ENCODE measurements around the gene TAF3. TPM values are rescaled to one million over a fixed set of nuclear protein-coding genes. Genes with fewer than 3 reads are reported as not detected.
"Not testable (repeated sequence)": the region's sequence is repeated elsewhere in the genome, so short reads cannot be mapped to it uniquely, and the experiment has no call there.

The TAF3 gene
- 3.9 and 4.1 TPM in 2 replicates for total RNA-seq
- polyA plus RNA-seq, result 7.3 and 7.7 TPM in 2 replicates

DNA sequence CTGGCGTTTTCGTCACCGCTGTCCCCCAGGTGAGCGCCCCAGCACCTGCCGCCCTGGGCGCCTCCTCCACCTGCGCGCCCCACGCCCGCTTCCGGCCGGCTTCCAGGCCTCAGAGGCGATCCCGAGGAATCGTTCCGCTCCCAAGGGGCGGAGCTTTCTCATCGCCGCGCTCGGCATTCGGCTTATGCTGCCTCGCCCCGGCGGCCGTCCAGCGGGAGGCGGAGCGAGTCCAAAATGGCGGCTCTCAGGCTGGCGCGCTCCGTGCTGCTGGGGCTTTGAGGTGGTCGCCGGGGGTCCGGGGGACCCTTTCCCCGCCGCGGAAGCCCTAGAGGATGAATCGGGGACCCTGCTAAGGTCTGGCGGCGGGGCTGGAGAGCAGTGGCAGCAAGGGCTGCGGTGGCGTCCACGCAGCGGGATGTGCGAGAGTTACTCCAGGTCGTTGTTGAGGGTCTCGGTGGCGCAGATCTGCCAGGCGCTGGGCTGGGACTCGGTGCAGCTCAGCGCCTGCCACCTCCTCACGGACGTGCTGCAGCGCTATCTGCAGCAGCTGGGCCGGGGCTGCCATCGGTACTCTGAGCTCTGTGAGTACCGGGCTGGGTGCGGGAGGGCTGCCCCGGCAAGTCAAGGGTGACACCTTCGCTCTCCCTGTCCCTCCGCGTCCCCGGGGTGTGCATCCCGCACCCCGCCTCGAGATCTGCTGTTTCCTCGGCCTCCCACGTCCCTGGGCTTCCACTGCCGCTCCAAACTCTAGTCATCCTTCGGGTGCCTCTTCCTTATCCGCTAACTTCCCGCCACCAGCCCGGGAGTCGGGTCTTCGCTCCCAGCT lies at the start of gene TAF3:
TSS of gene TAF3 (plus strand) at position 211 of the 826 bp plus-strand sequence. CDS start at position 416, 205 bp downstream.
- TF ChIP-seq CTCF (IDR thresholded peaks at IDR 0.05; ENCODE audit: low read depth, low read length), result no peak
- H3K27ac ChIP-seq, result peak within 1 kb of the TSS; percentile 64

DNA sequence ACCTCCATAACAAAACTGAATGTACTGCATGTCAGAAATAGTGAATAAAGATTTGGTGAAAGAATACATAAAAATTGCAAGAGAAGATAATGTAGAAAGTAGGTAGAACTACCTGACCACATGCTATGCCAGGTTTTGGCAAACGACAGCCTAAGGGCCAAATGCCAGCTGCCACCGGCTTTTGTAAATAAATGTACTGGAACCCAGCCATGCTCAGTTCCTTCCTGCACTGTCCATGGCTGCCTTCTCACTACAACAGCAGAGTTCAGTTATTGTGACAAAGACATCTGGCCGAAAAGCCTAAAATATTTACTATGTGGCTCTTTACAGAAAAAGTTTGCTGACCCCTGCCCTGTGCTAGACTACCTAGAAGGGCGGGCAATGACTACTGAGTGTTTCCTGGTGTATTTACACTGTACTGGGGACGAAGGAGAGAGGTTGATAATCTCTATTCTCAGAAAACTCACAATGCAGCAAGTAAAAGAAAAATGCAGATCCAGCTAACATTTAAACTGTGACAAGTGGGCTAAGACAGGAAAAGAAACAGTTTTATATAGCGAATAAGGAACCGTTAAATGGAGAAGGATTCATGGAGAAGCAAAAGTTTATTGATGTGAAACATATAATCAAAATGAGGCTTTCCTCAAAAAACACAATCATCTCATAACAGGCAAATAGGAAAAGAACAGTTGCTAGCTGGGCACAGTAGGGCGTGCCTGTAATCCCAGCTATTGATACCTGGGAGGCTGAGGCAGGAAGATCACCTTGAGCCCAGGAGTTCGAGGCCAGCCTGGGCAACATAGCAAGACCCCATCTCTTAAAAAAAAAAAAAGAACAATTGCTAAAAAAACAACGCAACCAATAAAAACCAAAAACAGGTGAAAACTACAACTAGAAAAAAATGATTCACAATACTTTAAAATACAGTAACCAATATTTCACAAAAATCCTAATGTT lies 44.2 kb upstream of the TAF3 start:
- Histone ChIP-seq H3K27ac (no peak overlapping the region), H3K36me3 (peaks cover 44% of the 10 kb centered on the region), H3K9me3 (ENCODE audit: low read depth) (no peaks in the 10 kb centered on the region), H3K4me1 (ENCODE audit: low read depth) (no peaks in the 10 kb centered on the region), H3K4me3 (no peak overlapping the region), H3K27me3 (no peaks in the 10 kb centered on the region)
- no peak for DNase-seq (ENCODE audit: low read depth in 1 of 2, low spot score in 1 of 2)
- TF ChIP-seq CTCF (IDR thresholded peaks at IDR 0.05; ENCODE audit: low read depth, low read length), result no peak

More for the DNA sequence above, at the start of gene TAF3:
- Histone ChIP-seq H3K4me3 (peak within 1 kb of the TSS; percentile 57), H3K27me3 (peaks cover 16% of the 10 kb centered on the region), H3K9me3 (ENCODE audit: low read depth) (no peaks in the 10 kb centered on the region), H3K4me1 (ENCODE audit: low read depth) (peaks cover 6% of the 10 kb centered on the region), H3K36me3 (no peaks in the 10 kb centered on the region)
- peak; percentile 89 to 97 for DNase-seq (ENCODE audit: low read depth in 1 of 2, low spot score in 1 of 2)

GRCh38 chr10:7776777-7777176 lies 41.5 kb upstream of the TAF3 start:
- Histone ChIP-seq H3K36me3 (peaks cover 54% of the 10 kb centered on the region), H3K4me3 (no peak overlapping the region), H3K9me3 (ENCODE audit: low read depth) (no peaks in the 10 kb centered on the region), H3K27me3 (no peaks in the 10 kb centered on the region), H3K27ac (no peak overlapping the region), H3K4me1 (ENCODE audit: low read depth) (no peaks in the 10 kb centered on the region)
- TF ChIP-seq CTCF (IDR thresholded peaks at IDR 0.05; ENCODE audit: low read depth, low read length), result no peak
- no peak for DNase-seq (ENCODE audit: low read depth in 1 of 2, low spot score in 1 of 2)

GRCh38 chr10:7782194-7782593 lies 36.1 kb upstream of the TAF3 start:
- not testable (repeated sequence) for H3K4me3 ChIP-seq; DNase-seq (ENCODE audit: low read depth in 1 of 2, low spot score in 1 of 2); H3K27me3 ChIP-seq; H3K27ac ChIP-seq; H3K4me1 ChIP-seq (ENCODE audit: low read depth); H3K9me3 ChIP-seq (ENCODE audit: low read depth)
- H3K36me3 ChIP-seq, result peaks cover 22% of the 10 kb centered on the region

GRCh38 chr10:7786430-7786829 lies 31.9 kb upstream of the TAF3 start:
- Histone ChIP-seq H3K9me3 (ENCODE audit: low read depth) (no peaks in the 10 kb centered on the region), H3K4me3 (no peak overlapping the region), H3K27ac (no peak overlapping the region), H3K36me3 (no peaks in the 10 kb centered on the region), H3K4me1 (ENCODE audit: low read depth) (peaks cover 18% of the 10 kb centered on the region), H3K27me3 (no peaks in the 10 kb centered on the region)
- DNase-seq (ENCODE audit: low read depth in 1 of 2, low spot score in 1 of 2), result no peak
- TF ChIP-seq CTCF (IDR thresholded peaks at IDR 0.05; ENCODE audit: low read depth, low read length), result no peak

All from cardiac muscle cell (in vitro differentiated cells and primary cell).